HG03095 (cell line): ENCODE data around the gene OCEL1.
"Not testable (repeated sequence)": the region's sequence is repeated elsewhere in the genome, so short reads cannot be mapped to it uniquely, and the experiment has no call there.

ENCODE experiments used
- ATAC-seq: cut with Tn5 transposase; IDR thresholded peaks from one replicate; pipeline ENCODE4 v1.9.1; 2021; ENCODE audit warnings: moderate library complexity; ENCODE audit not compliant: unreplicated experiment

The OCEL1 gene

DNA sequence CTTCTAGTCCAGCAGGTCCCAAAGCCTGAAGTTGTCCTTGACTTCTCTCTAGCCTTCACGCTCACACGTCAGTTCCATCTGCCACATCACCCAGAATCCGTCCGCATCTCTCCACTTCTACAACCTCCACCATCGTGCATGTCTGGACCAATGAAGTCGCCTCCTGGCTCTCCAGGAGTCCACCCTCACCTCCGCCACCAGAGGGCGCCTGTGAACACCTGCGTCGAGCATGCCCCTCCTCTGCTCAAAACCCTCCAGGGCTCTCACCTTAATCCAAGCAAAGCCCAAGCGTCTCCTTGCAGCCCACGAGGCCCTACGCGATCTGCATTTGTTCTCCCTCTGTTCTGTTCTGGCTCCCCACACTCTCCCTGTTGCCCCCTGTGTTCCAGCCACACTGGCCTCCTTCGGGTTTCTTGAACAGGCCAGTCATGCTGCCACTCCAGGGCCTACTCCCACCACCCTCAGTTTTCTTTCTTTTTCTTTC, 34.9 kb downstream of the OCEL1 start:
- ATAC-seq, result peak; percentile 69

GRCh38 chr19:17262557-17262956, 36.5 kb downstream of the OCEL1 start:
- no peak for ATAC-seq

- ATAC-seq, result no peak
Observed at GRCh38 chr19:17263712-17264640, 38.0 kb downstream of the OCEL1 start.

DNA sequence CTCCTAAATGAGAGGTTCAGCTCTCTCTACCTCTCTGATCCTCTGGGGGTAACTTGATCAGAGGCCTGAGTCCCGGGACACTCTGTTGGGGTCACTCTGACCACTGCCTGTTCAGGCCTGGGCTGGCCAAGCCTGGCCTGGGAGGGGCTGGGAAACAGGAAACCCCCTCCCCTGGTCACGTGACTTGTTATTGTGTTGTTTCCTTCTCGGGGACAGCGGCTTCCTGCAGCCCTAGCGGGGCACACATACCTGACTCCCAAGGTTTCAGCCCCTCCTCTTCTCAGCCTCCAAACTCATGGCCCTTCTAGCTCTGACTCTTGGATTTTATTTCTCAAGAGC, 38.6 kb downstream of the OCEL1 start, which contains the start of gene USHBP1:
TSS of gene USHBP1 (minus strand) at position 105 of the 339 bp plus-strand sequence. CDS start 446 bp downstream, outside the sequence.
- ATAC-seq, result no peak

DNA sequence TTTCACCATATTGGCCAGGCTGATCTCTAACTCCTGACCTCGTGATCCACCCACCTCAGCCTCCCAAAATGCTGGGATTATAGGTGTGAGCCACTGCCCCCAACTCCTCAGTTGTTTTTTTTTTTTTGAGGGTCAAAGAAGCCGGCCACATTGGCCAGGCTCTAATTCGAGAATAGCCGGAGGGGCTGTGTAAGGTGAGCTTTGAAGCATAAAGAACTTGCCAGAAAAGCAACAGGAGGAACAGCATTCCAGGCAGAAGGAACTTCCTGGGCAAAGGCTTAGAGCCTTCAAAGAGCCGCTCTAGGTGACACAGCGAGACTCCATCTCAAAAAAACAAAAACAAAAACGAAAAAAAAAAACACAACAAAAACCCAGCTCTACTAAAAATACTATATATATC, 40.0 kb downstream of the OCEL1 start:
- ATAC-seq, result no peak

DNA sequence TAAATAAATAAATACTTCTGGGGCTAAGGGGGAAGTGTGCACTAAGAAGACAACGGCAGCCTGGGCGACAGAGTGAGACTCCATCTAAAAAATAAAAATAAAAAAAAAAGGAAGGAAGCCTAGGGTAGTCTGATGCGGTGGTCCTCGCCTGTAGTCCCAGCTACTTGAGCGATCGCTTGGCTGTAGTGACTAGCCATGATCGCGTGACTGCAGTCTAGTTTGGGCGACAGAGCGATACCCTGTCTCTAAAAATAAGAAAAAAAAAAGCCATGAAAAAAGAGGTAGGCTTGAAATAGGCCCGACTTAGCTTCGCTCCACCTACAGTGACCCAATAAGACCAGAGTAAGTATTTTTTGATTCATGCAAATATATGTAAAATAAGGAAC, 40.6 kb downstream of the OCEL1 start:
- ATAC-seq, result peak; percentile 11

DNA sequence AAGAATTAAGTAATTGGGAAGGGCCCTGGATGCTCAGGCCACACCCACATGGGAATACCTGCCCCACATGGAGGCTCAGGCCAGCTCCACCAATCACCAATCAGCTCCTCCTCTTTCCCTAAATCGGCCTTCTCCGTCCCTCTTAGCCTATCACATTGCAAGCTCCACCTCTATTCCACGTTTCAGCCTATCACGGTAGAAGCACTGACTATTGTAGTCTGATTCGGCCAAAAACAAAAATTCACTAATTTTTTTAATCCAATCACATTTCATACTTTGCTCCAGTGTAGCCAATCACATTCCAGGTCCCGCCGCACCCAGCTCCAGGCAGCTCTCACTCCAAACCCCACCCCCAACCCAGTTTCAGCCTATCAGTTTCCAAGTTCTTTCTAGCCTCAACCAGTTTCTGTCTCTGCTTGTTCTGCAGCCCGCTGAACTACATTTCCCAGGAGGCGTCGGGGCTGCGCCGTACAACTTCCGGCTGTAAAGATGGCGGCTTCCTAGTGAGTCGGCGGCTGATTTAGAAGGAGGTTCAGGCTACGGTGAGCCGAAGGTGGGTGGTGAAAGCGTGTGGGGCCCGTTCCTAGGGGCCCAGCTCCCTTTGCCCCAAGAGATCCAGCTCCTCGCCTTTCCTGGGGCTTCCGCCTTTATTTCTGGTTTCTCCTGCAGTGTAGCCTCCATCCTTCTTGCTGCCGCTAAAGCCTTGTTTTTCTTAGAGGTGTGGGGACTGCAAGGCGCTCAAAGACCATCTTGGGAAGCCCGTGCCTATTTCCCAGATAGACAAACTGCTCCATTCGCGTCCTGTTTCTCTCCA, 41.2 kb downstream of the OCEL1 start, which contains the start of gene BABAM1:
TSS of gene BABAM1 (plus strand) at position 469 of the 814 bp plus-strand sequence. CDS start 1,364 bp downstream, outside the sequence.
- ATAC-seq, result peak; percentile 85

GRCh38 chr19:17268754-17269153, 42.7 kb downstream of the OCEL1 start:
- ATAC-seq, result no peak

DNA sequence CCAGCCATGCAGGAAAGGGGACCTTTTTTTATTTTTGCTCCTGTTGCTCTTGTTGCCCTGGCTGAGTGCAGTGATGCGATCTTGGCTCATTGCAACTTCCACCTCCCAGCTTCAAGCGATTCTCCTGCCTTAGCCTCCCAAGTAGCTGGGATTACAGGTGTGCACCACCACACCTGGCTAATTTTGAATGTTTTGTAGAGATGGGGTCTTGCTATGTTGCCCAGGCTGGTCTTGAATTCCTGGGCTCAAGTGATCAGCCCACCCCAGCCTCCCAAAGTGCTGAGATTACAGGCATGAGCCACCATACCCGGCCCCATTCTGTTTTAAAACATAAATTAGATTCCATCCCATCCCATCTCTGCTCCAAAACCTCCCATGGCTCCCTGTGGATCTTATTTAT, 48.9 kb downstream of the OCEL1 start:
- not testable (repeated sequence) for ATAC-seq

GRCh38 chr19:17275441-17276175, 49.6 kb downstream of the OCEL1 start:
- no peak for ATAC-seq
